WTC11 (cell line): ENCODE results near the gene DOCK7. TPM values are rescaled to one million over a fixed set of nuclear protein-coding genes. Genes with fewer than 3 reads are reported as not detected.
"Not testable (repeated sequence)": the region's sequence is repeated elsewhere in the genome, so short reads cannot be mapped to it uniquely, and the experiment has no call there.

Experiments used
- ATAC-seq: fragments of 200-7000 bp; cut with Tn5 transposase; 2 replicates; pipeline ENCODE4 v1.10.0; 2021; ENCODE audit warnings: mild to moderate bottlenecking, moderate library complexity
- CTCF ChIA-PET: fragments of 300-600 bp; sonication (Branson Sonifier 250); formaldehyde crosslinking; loops from one replicate; lab custom pipeline; 2021; ENCODE audit warnings: antibody characterized with exemption; lab: Charles Lee
- POLR2A ChIA-PET: fragments of 350-600 bp; sonication (Branson Sonifier 250); formaldehyde crosslinking; loops from one replicate; lab custom pipeline; 2021; ENCODE audit warnings: antibody characterized with exemption; lab: Charles Lee
- DNase-seq: peaks from one replicate; pipeline ENCODE4 v3.0.0; 2021; ENCODE audit warnings: low spot score
- H3K27ac Mint-ChIP-seq: 2 replicates; pipeline ENCODE4 v1.8.0; 2021; ENCODE audit warnings: mixed read lengths
- H3K27me3 Mint-ChIP-seq: 2 replicates; pipeline ENCODE4 v1.8.0; 2021; ENCODE audit warnings: low read depth, mild to moderate bottlenecking, moderate library complexity, mixed read lengths
- H3K36me3 Mint-ChIP-seq: 2 replicates; pipeline ENCODE4 v1.8.0; 2021; ENCODE audit warnings: mixed read lengths
- H3K4me1 Mint-ChIP-seq: 2 replicates; pipeline ENCODE4 v1.8.0; 2022; ENCODE audit warnings: mixed read lengths
- H3K4me3 Mint-ChIP-seq: 2 replicates; pipeline ENCODE4 v1.8.0; 2021; ENCODE audit warnings: mild to moderate bottlenecking, moderate library complexity, mixed read lengths
- H3K9me3 Mint-ChIP-seq: 2 replicates; pipeline ENCODE4 v1.8.0; 2021; ENCODE audit warnings: mixed read lengths
- CREB1 ChIP-seq: sonication (generic); formaldehyde crosslinking; IDR thresholded peaks from 2 replicates; pipeline ENCODE4 v1.8.0; 2023; ENCODE audit warnings: mild to moderate bottlenecking, missing genetic modification reagents
- ELF4 ChIP-seq: sonication (generic); formaldehyde crosslinking; IDR thresholded peaks from 2 replicates; pipeline ENCODE4 v1.8.1; 2022; ENCODE audit warnings: low read depth, mild to moderate bottlenecking, moderate library complexity, missing genetic modification reagents
- EMX1 ChIP-seq: fragments of 250-450 bp; sonication (Bioruptor Pico); IDR thresholded peaks from 2 replicates; pipeline ENCODE4 v1.8.0; 2021; ENCODE audit warnings: mild to moderate bottlenecking
- FOXK1 ChIP-seq: sonication (generic); formaldehyde crosslinking; IDR thresholded peaks from 2 replicates; pipeline ENCODE4 v1.8.0; 2022; ENCODE audit warnings: mild to moderate bottlenecking, moderate library complexity, missing genetic modification reagents
- FOXP1 ChIP-seq: sonication (generic); formaldehyde crosslinking; IDR thresholded peaks from 2 replicates; pipeline ENCODE4 v1.8.0; 2022; ENCODE audit warnings: missing genetic modification reagents, mild to moderate bottlenecking, moderate library complexity, borderline replicate concordance
- GTF2I ChIP-seq: fragments of 250-450 bp; sonication (Bioruptor Pico); conservative IDR thresholded peaks from 2 replicates; pipeline ENCODE4 v1.4.0; 2021; ENCODE audit warnings: mild to moderate bottlenecking
- MXD4 ChIP-seq: fragments of 250-450 bp; sonication (Bioruptor Pico); IDR thresholded peaks from 2 replicates; pipeline ENCODE4 v1.8.0; 2021; ENCODE audit warnings: mild to moderate bottlenecking, moderate library complexity, borderline replicate concordance
- NFE2L1 ChIP-seq: sonication (generic); formaldehyde crosslinking; IDR thresholded peaks from 2 replicates; pipeline ENCODE4 v1.8.1; 2023; ENCODE audit warnings: missing genetic modification reagents
- NFYB ChIP-seq: sonication (generic); formaldehyde crosslinking; conservative IDR thresholded peaks from 2 replicates; pipeline ENCODE4 v1.8.0; 2022; ENCODE audit warnings: low read depth, missing genetic modification reagents
- RELA ChIP-seq: sonication (generic); formaldehyde crosslinking; IDR thresholded peaks from 2 replicates; pipeline ENCODE4 v1.8.1; 2022; ENCODE audit warnings: missing genetic modification reagents, mild to moderate bottlenecking, borderline replicate concordance
- SMAD3 ChIP-seq: sonication (generic); formaldehyde crosslinking; IDR thresholded peaks from 2 replicates; pipeline ENCODE4 v1.8.0; 2022; ENCODE audit warnings: missing genetic modification reagents, mild to moderate bottlenecking, borderline replicate concordance
- TEAD1 ChIP-seq: sonication (generic); formaldehyde crosslinking; IDR thresholded peaks from 2 replicates; pipeline ENCODE4 v1.8.0; 2022; ENCODE audit warnings: mild to moderate bottlenecking, missing genetic modification reagents
- TP53 ChIP-seq: sonication (generic); formaldehyde crosslinking; IDR thresholded peaks from 2 replicates; pipeline ENCODE4 v1.8.1; 2023; ENCODE audit warnings: mild to moderate bottlenecking, missing genetic modification reagents
- ZNF263 ChIP-seq: sonication (generic); formaldehyde crosslinking; IDR thresholded peaks from 2 replicates; pipeline ENCODE4 v1.8.1; 2022; ENCODE audit warnings: low read depth, mild to moderate bottlenecking, moderate library complexity, missing genetic modification reagents
- ZNF416 ChIP-seq: fragments of 250-450 bp; sonication (Bioruptor Pico); IDR thresholded peaks from 2 replicates; pipeline ENCODE4 v1.9.0; 2021; ENCODE audit warnings: mild to moderate bottlenecking, inconsistent platforms
- total RNA-seq: library from RNA; stranded (reverse); gene quantifications from 3 replicates; pipeline ENCODE4 v1.2.3, GENCODE V29; 2021
- TF ChIP-seq, protein P1 (sequence below): sonication (generic); formaldehyde crosslinking; conservative IDR thresholded peaks from 2 replicates; pipeline ENCODE4 v1.8.1; 2023; ENCODE audit warnings: mild to moderate bottlenecking, low read depth, missing genetic modification reagents, moderate library complexity
- TF ChIP-seq, protein P2 (sequence below): fragments of 250-450 bp; sonication (Bioruptor Pico); conservative IDR thresholded peaks from 2 replicates; pipeline ENCODE4 v1.9.0; 2021; ENCODE audit warnings: mild to moderate bottlenecking
- TF ChIP-seq, protein P3 (sequence below): sonication (generic); formaldehyde crosslinking; IDR thresholded peaks from 2 replicates; pipeline ENCODE4 v1.8.1; 2023; ENCODE audit warnings: mild to moderate bottlenecking, missing genetic modification reagents, moderate library complexity
- TF ChIP-seq, protein P4 (sequence below): sonication (generic); formaldehyde crosslinking; conservative IDR thresholded peaks from 2 replicates; pipeline ENCODE4 v1.8.1; 2022; ENCODE audit warnings: mild to moderate bottlenecking, missing genetic modification reagents
- TF ChIP-seq, protein P5 (sequence below): sonication (generic); formaldehyde crosslinking; IDR thresholded peaks from 2 replicates; pipeline ENCODE4 v1.8.0; 2022; ENCODE audit warnings: mild to moderate bottlenecking, missing genetic modification reagents
- TF ChIP-seq, protein P6 (sequence below): sonication (generic); formaldehyde crosslinking; IDR thresholded peaks from 2 replicates; pipeline ENCODE4 v1.8.1; 2022; ENCODE audit warnings: missing genetic modification reagents, borderline replicate concordance

Gene DOCK7
- total RNA-seq, 1 experiment from 2014 or later, result 34.2 TPM

DNA sequence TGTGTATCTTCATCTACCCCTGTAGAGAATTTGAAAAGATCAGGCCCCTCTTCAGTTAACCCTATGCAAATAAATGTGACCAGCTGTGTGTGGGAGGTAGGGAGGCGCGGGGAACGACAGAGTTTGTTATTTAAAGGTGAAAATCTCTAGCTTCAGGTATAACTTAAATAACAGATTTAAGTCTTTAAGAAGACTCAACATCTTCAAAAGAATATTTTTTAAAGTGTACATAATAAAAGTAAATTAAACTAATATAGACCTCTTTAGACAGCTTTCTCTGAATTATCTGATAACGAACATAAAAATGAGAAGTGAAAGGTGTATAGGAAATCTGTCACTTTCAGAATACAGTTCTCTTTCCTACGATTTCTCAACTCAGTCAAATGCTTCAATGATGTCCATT lies 74.9 kb downstream of the DOCK7 start (continued):
- TF ChIP-seq, protein P1, sequence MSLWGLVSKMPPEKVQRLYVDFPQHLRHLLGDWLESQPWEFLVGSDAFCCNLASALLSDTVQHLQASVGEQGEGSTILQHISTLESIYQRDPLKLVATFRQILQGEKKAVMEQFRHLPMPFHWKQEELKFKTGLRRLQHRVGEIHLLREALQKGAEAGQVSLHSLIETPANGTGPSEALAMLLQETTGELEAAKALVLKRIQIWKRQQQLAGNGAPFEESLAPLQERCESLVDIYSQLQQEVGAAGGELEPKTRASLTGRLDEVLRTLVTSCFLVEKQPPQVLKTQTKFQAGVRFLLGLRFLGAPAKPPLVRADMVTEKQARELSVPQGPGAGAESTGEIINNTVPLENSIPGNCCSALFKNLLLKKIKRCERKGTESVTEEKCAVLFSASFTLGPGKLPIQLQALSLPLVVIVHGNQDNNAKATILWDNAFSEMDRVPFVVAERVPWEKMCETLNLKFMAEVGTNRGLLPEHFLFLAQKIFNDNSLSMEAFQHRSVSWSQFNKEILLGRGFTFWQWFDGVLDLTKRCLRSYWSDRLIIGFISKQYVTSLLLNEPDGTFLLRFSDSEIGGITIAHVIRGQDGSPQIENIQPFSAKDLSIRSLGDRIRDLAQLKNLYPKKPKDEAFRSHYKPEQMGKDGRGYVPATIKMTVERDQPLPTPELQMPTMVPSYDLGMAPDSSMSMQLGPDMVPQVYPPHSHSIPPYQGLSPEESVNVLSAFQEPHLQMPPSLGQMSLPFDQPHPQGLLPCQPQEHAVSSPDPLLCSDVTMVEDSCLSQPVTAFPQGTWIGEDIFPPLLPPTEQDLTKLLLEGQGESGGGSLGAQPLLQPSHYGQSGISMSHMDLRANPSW, result no peak
- TF ChIP-seq FOXK1, result no peak
- TF ChIP-seq, protein P2, sequence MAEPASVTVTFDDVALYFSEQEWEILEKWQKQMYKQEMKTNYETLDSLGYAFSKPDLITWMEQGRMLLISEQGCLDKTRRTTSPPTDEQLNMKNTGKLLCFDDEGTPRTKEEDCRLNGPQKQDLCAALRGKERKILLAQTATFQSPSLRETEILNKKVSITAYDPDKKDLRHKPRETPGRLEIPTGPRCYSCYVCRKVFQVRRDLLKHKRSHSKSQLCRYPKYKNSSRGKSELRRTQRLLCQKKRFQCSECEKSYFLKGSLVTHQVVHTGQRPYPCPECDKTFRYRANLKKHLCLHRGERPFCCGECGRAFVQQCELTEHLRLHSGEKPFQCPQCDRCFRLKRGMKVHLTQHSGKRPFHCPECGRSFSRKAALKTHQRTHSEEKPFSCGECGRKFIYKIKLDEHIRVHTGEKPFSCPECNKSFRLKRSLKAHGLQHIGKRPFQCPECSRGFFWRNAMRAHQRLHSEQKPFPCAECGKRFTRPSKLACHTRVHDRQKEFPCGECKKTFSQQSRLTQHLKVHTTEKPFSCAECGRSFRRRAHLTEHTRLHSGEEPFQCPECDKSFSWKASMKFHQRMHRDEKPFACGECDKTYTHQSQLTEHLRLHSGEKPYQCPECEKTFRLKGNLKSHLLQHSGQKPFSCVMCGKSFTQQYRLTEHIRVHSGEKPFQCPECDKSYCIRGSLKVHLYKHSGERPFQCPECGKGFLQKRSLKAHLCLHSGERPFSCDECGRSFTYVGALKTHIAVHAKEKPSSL (CRISPR knock-in tag), result no peak

DNA sequence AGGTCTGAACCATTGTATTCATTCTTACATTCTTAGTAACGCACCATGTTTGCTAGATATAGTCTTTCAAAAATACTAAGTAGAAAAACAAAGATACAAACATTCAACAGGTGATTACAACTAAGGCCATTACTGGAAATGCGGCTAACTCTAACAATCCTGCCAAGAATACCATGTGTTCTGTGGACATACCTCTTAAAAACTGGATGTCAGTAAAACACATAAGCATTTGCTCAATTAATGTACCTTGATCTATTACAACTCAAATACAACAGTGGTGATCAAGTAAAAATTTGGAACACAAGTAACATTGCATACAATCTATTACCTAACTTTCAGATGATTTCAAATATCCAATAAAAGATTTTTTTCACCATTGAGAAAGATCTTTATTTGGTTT lies 75.4 kb downstream of the DOCK7 start:
- DNase-seq (no peak), ATAC-seq (no peak)
- ChIA-PET POLR2A (no interaction called here), CTCF (interaction anchor here (0.6 kb wide), 1 partner anchor 83 kb away, joined by 4 read pairs; no protein-coding TSS in a partner anchor)
- Mint-ChIP-seq H3K9me3 (no peaks in the 10 kb centered on the region), H3K4me3 (no peak overlapping the region), H3K4me1 (peaks cover 12% of the 10 kb centered on the region), H3K27me3 (no peaks in the 10 kb centered on the region), H3K27ac (no peak overlapping the region), H3K36me3 (peaks cover 5% of the 10 kb centered on the region)
- no peak for TF ChIP-seq TP53 (CRISPR knock-in tag)
- no peak for TF ChIP-seq EMX1 (CRISPR knock-in tag)
- TF ChIP-seq, protein P3, sequence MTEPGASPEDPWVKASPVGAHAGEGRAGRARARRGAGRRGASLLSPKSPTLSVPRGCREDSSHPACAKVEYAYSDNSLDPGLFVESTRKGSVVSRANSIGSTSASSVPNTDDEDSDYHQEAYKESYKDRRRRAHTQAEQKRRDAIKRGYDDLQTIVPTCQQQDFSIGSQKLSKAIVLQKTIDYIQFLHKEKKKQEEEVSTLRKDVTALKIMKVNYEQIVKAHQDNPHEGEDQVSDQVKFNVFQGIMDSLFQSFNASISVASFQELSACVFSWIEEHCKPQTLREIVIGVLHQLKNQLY (CRISPR knock-in tag), result no peak
- TF ChIP-seq TEAD1 (CRISPR knock-in tag), result no peak
- TF ChIP-seq, protein P4, sequence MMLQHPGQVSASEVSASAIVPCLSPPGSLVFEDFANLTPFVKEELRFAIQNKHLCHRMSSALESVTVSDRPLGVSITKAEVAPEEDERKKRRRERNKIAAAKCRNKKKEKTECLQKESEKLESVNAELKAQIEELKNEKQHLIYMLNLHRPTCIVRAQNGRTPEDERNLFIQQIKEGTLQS (CRISPR knock-in tag), result no peak
- no peak for TF ChIP-seq NFYB (CRISPR knock-in tag)
- no peak for TF ChIP-seq ZNF416 (CRISPR knock-in tag)
- no peak for TF ChIP-seq ELF4 (CRISPR knock-in tag)

DNA sequence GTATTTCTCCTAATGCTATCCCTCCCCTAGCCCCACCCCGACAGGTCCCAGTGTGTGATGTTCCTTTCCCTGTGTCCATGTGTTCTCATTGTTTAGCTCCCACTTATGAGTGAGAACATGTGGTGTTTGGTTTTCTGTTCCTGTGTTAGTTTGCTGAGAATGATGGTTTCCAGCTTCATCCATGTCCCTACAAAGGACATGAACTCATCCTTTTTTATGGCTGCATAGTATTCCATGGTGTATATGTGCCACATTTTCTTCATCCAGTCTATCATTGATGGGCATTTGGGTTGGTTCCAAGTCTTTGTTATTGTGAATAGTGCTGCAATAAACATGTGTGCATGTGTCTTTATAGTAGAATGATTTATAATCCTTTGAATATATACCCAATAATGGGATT lies 77.6 kb downstream of the DOCK7 start:
- POLR2A ChIA-PET, H3K27me3 Mint-ChIP-seq, ATAC-seq: not testable (repeated sequence)

DNA sequence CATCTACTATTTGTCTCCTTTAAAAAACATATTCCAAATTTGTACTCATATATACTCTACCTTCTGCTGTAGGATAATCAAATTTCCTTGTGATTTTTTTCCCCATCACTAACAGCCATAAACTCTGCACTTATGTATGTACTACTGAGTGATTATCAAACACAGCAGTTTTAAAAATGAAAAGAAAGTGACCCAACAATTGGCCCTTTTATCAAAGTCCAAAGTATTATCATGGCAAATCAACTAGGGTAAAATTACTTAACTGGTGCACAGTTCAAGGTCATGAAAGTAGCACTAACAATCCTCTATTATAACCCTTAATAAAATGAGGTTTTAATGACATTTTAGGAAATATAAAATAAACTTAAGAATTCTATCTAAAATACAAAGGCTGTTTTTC lies 79.3 kb downstream of the DOCK7 start:
- TF ChIP-seq GTF2I (CRISPR knock-in tag), result no peak
- TF ChIP-seq ZNF263, result no peak
- TF ChIP-seq CREB1 (CRISPR knock-in tag), result no peak
- TF ChIP-seq RELA (CRISPR knock-in tag), result no peak
- TF ChIP-seq SMAD3 (CRISPR knock-in tag), result no peak
- no peak for TF ChIP-seq NFYB (CRISPR knock-in tag)
- no peak for TF ChIP-seq NFE2L1
- no peak for TF ChIP-seq MXD4
- TF ChIP-seq, protein P5, sequence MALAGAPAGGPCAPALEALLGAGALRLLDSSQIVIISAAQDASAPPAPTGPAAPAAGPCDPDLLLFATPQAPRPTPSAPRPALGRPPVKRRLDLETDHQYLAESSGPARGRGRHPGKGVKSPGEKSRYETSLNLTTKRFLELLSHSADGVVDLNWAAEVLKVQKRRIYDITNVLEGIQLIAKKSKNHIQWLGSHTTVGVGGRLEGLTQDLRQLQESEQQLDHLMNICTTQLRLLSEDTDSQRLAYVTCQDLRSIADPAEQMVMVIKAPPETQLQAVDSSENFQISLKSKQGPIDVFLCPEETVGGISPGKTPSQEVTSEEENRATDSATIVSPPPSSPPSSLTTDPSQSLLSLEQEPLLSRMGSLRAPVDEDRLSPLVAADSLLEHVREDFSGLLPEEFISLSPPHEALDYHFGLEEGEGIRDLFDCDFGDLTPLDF (CRISPR knock-in tag), result no peak
- TF ChIP-seq, protein P6, sequence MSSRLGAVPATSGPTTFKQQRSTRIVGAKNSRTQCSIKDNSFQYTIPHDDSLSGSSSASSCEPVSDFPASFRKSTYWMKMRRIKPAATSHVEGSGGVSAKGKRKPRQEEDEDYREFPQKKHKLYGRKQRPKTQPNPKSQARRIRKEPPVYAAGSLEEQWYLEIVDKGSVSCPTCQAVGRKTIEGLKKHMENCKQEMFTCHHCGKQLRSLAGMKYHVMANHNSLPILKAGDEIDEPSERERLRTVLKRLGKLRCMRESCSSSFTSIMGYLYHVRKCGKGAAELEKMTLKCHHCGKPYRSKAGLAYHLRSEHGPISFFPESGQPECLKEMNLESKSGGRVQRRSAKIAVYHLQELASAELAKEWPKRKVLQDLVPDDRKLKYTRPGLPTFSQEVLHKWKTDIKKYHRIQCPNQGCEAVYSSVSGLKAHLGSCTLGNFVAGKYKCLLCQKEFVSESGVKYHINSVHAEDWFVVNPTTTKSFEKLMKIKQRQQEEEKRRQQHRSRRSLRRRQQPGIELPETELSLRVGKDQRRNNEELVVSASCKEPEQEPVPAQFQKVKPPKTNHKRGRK, result no peak
- TF ChIP-seq FOXP1 (CRISPR knock-in tag), result no peak
- ATAC-seq (no peak), DNase-seq (no peak)
- POLR2A ChIA-PET, result no interaction called here
- CTCF ChIA-PET, result interaction anchor here (1.3 kb wide), 1 partner anchor 101 kb away, joined by 3 read pairs; no protein-coding TSS in a partner anchor
- no peak overlapping the region for H3K27ac Mint-ChIP-seq
- no peaks in the 10 kb centered on the region for H3K9me3 Mint-ChIP-seq
- H3K36me3 Mint-ChIP-seq, result peaks cover 5% of the 10 kb centered on the region
- H3K4me1 Mint-ChIP-seq, result peaks cover 12% of the 10 kb centered on the region
- H3K4me3 Mint-ChIP-seq, result no peak overlapping the region
- no peaks in the 10 kb centered on the region for H3K27me3 Mint-ChIP-seq

More for the DNA sequence above, 77.6 kb downstream of the DOCK7 start:
- H3K27ac Mint-ChIP-seq, H3K36me3 Mint-ChIP-seq, CTCF ChIA-PET, H3K9me3 Mint-ChIP-seq, H3K4me3 Mint-ChIP-seq, DNase-seq: not testable (repeated sequence)
- peaks cover 12% of the 10 kb centered on the region for H3K4me1 Mint-ChIP-seq
